Endothelial cell of coronary artery (primary cell): ENCODE results near the gene KIF22. TPM values are rescaled to one million over a fixed set of nuclear protein-coding genes. Genes with fewer than 3 reads are reported as not detected.

ENCODE experiments used
- total RNA-seq: library from RNA; depleted of rRNA; stranded (reverse); fragments of >200 nt; gene quantifications from 2 replicates; pipeline ENCODE4 v1.2.3, GENCODE V29; 2014

KIF22 gene
- 29.6 and 57.5 TPM in 2 replicates for total RNA-seq

GRCh38 chr16:29790183-29790948 is at the start of gene KIF22:
Gene KIF22, plus strand, starts transcription at chr16:29790751. Its CDS starts 9 bp downstream, at chr16:29790760.

GRCh38 chr16:29745853-29746345 is 44.7 kb upstream of the KIF22 start, which contains the start of gene C16orf54:
Gene C16orf54, minus strand, starts transcription at chr16:29745990. Its CDS starts 1,039 bp downstream, at chr16:29744951.

DNA sequence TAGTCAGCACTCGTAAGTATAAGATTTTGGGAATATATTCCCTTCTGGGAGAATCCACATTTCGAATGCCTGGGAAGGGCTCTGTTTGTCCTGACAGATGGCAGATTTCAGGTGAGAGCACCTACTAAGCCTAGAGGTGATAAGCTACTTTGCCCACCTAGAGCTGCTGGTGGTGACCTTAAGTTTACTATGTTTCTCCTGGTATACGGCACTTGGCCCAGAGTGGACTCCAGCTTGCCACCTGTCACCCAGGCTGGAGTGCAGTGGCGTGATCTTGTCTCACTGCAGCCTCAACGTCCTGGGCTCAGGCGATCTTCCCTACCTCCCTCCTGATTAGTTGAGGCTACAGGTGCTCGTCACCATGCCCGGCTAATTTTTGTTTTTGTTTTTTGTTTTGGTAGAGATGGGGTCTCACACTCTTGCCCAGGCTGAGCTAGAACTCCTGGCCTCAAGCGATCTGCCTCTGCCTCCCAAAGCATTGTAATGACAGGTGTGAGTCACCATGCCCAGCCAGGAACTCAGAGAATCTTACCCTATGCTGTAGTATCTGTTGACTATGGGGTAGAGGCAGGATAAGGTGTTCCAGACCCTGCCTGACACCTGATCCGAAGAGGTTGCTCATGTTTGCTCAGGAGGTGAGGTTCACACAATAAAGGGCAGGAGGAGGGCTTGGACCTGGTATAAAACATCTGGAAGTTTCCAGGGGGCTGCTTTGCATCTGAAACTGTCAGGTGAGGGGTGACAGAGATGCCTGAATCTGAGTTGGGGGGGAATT is 12.8 kb upstream of the KIF22 start, which contains the start of gene ZG16:
ZG16 (plus strand) TSS at position 681 of the 775 bp plus-strand sequence. CDS start 1,011 bp downstream, outside the sequence.

DNA sequence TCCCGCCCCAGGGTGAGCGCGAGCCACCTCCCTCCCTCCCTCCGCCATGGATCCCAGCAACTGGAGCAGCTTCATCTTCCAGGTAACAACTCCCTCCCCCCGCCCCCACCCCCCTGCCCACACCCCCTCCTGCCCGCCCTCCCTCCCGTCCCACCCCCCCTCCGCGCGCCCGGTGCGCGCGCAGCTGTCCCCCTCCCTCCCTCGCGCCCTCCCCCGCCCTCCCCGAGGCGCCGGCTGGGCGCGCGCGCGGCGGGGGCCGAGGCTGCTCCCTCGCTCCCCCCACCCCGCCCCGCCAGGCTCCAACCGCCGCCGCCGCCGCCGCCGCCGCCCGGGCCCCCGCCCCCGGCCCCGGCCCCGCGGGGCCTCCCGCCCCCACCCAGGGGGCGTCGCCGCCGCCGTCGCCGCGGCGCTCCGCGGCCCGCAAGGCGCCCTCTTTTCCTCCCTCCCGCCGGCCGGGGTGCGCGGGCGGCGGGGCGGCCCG is 15.6 kb downstream of the KIF22 start, which contains the start of gene MAZ:
MAZ (plus strand) TSS at position 431 of the 481 bp plus-strand sequence. CDS start 173 bp downstream, outside the sequence.

DNA sequence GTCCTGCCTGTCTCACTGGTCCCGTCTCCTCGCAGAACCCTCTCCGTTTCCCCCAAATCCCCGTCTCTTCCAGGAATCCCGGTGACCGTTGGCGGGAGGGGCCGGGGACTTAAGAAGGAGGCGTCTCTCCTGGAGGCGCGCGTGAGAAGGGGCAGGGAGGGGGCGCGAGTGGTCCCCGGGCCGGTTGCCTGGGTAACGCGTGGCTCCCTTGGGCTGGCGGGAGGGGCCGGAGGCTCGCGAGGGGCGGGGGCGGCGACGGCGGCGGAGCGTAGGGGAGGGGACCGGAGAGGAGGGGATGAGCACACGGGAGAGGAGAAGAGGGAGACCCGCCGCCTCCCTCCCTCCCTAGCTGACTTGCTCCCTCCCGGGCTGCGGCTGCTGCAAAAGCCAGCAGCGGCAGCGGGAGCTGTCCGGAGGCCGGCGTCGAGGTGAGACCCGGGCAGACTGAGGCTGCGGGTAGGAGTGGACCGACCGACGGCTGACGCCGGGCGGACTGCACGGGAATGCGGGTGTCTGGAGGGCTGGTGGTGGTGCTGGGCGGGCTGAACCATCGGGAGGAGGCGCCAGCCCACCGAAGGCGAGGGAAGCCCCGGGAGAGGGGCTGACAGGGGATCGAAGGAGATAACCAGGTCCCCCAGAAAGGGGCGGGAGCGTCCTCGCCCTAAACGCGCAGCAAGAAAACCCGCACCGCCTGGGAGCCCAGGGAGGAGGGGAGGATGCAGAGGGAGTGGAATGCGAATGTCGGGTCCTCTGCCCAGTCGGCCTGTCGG is 21.5 kb downstream of the KIF22 start, which contains the start of gene PRRT2:
PRRT2 (plus strand) TSS at position 298 of the 770 bp plus-strand sequence. CDS start 862 bp downstream, outside the sequence.

DNA sequence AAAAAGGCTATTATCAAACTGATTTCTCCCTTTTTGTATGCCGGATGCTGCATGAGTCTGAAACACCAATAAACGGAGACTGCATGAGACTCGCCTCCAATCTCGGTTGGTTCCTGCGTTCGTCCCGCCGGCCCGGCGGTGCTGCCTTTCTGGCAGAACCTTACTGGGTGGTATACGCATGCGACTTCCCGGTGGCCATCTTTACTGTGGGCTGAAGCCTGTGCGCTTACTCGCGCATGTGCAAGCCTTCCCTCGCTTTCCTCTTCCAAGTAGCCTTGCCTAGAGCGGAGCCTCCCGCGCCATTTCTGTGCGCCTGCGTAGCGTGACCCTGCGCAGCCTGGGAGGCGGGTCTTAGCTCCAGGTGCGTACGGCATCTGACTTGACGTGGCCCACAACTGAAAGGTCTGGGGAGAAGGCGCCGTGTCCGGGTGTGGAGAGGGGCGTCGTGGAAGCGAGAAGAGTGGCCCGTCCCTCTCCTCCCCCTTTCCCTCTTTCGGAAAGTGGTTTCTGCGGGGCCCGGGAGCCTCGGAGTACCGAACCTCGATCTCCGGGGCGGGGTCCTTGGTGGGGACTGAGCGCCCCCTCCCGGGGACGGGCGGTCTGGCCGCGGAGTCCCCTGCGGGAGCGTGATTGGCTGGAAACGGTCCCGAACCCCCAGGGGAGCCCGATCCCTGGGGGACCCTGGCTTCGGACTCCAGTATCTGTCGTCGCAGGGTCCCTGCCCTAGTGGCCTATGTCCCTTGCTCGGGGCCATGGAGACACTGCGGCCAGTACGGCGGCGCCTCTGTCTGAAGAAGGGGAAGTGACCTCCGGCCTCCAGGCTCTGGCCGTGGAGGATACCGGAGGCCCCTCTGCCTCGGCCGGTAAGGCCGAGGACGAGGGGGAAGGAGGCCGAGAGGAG is 25.5 kb downstream of the KIF22 start, which contains the start of gene PAGR1:
PAGR1 (plus strand) TSS at position 360 of the 901 bp plus-strand sequence; CDS start at position 734, 374 bp downstream.

GRCh38 chr16:29820271-29820701 is 29.7 kb downstream of the KIF22 start, which contains the start of gene MVP:
Gene MVP, plus strand, starts transcription at chr16:29820462. Its CDS starts 10,088 bp downstream, at chr16:29830550.

Other genes starting within 250 kb of the KIF22 start
- not detected in 2 replicates for gene SPN, start 127.5 kb upstream of the KIF22 start, total RNA-seq
- under 0.01 and 0.19 TPM in 2 replicates for gene QPRT, start 111.6 kb upstream of the KIF22 start, total RNA-seq
- not detected in 2 replicates for gene C16orf54, start 44.8 kb upstream of the KIF22 start, total RNA-seq
- gene ZG16, start 12.5 kb upstream of the KIF22 start, total RNA-seq = not detected in 2 replicates
- gene MAZ, start 15.8 kb downstream of the KIF22 start, total RNA-seq = 227 and 252 TPM in 2 replicates
- gene PRRT2, start 21.4 kb downstream of the KIF22 start, total RNA-seq = 0.27 and 0.56 TPM in 2 replicates
- gene PAGR1, start 25.4 kb downstream of the KIF22 start, total RNA-seq = 17.2 and 21.5 TPM in 2 replicates
- gene MVP, start 29.7 kb downstream of the KIF22 start, total RNA-seq = 250 and 373 TPM in 2 replicates
- gene CDIPT, start 72.5 kb downstream of the KIF22 start, total RNA-seq = 56.0 and 67.3 TPM in 2 replicates
- gene SEZ6L2, start 108.8 kb downstream of the KIF22 start, total RNA-seq = 1.2 and 3.7 TPM in 2 replicates
- 1.2 and 2.4 TPM in 2 replicates for gene ASPHD1, start 109.7 kb downstream of the KIF22 start, total RNA-seq
- gene KCTD13, start 135.5 kb downstream of the KIF22 start, total RNA-seq = 4.7 and 5.7 TPM in 2 replicates
- 61.0 and 61.1 TPM in 2 replicates for gene TMEM219, start 171.3 kb downstream of the KIF22 start, total RNA-seq
- 97.0 TPM in 2 replicates for gene TAOK2, start 183.1 kb downstream of the KIF22 start, total RNA-seq
- 4.9 and 6.4 TPM in 2 replicates for gene HIRIP3, start 204.9 kb downstream of the KIF22 start, total RNA-seq
- gene INO80E, start 205.5 kb downstream of the KIF22 start, total RNA-seq = 17.3 and 18.3 TPM in 2 replicates
- gene DOC2A, start 220.3 kb downstream of the KIF22 start, total RNA-seq = 0.09 and 0.38 TPM in 2 replicates
- gene C16orf92, start 232.4 kb downstream of the KIF22 start, total RNA-seq = not detected in 2 replicates
- 0.09 TPM in 2 replicates for gene TLCD3B, start 240.5 kb downstream of the KIF22 start, total RNA-seq